Uterus (tissue), 4 donors: ENCODE data around the gene SPA17. TPM values are rescaled to one million over a fixed set of nuclear protein-coding genes. Genes with fewer than 3 reads are reported as not detected.

ENCODE experiments used
- DNase-seq, 2 donors: peaks; one replicate each; pipeline ENCODE4 v3.0.0-alpha.2; 2019 to 2020
- H3K27ac ChIP-seq, 2 donors: fragments of 200-600 bp; sonication (generic); 1 replicate in 1 of 2; 2 replicates in 1 of 2; pipeline ENCODE4 v1.5.1; 2016 to 2018
- H3K27me3 ChIP-seq, 2 donors: fragments of 200-600 bp; sonication (generic); one replicate each; pipeline ENCODE4 v1.5.1; 2018 to 2019; ENCODE audit warnings: control low read depth in 1 of 2
- H3K36me3 ChIP-seq, 2 donors: fragments of 200-600 bp; sonication (generic); one replicate each; pipeline ENCODE4 v1.5.1; 2019; ENCODE audit warnings: control low read depth in 1 of 2
- H3K4me1 ChIP-seq, 2 donors: fragments of 200-600 bp; sonication (generic); one replicate each; pipeline ENCODE4 v1.5.1; 2018 to 2019; ENCODE audit warnings: control low read depth in 1 of 2
- H3K4me3 ChIP-seq, 2 donors: fragments of 200-600 bp; sonication (generic); 1 replicate in 1 of 2; 2 replicates in 1 of 2; pipeline ENCODE4 v1.5.1; 2018 to 2019; ENCODE audit warnings: mild to moderate bottlenecking in 1 of 2
- H3K9me3 ChIP-seq, 2 donors: fragments of 200-600 bp; sonication (generic); one replicate each; pipeline ENCODE4 v1.5.1; 2019; ENCODE audit warnings: control low read depth in 1 of 2
- POLR2A ChIP-seq, 2 donors: fragments of 450-650 bp; IDR thresholded peaks; one replicate each; pipeline ENCODE4 v1.6.1; 2016; ENCODE audit warnings: antibody characterized with exemption in 2 of 2, mild to moderate bottlenecking in 1 of 2, moderate library complexity in 1 of 2
- intact Hi-C: fragments of 100-400 bp; cut with DNase I; formaldehyde crosslinking; loops from one replicate; pipeline ENCODE4 v1.15.1; 2023; ENCODE audit warnings: low total_unique reads
- total RNA-seq, 4 donors: library from RNA; depleted of rRNA in 3 of 4; stranded (reverse); fragments of >200 nt in 3 of 4; gene quantifications; one replicate each; pipeline versions ENCODE4 v1.1.0 to v1.2.4, GENCODE V29; 2014 to 2023
- TF ChIP-seq, protein P1 (sequence below), 4 experiments: fragments of 200-600 bp in 2 of 4; fragments of 450-650 bp in 2 of 4; sonication (generic) in 2 of 4; IDR thresholded peaks; one replicate each; pipeline ENCODE4 v1.5.1; 2016 to 2019; ENCODE audit warnings: antibody characterized with exemption in 4 of 4, mild to moderate bottlenecking in 2 of 4, moderate library complexity in 1 of 4
- donor health status: DM: yes; HTN: yes; CAD: no.

Gene SPA17
- total RNA-seq, 4 donors from 2014 or later, result 0.51 to 9.0 (median 2.7) TPM

DNA sequence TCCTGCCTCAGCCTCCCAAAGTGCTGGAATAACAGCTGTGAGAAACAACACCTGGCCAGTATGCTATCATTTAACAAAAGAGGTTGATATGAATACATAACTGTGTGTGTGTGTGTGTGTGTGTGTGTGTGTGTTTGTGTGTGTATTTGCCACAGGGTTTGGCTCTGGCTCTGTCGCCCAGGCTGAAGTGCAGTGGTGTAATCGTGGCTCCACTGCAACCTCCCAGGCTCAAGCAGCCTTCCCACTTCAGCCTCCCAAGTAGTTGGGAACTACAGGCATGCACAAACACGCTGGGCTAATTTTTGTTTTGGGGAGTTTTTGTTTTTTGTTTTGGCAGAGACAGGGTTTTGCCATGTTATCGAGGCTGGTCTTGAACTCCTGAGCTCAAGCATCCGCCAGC lies 4.7 kb downstream of the SPA17 start:
- Histone ChIP-seq H3K4me1 (peaks cover 0 to 5% of the 10 kb centered on the region in 2 donors), H3K9me3 (peaks cover 0 to 5% of the 10 kb centered on the region in 2 donors), H3K27ac (no peak overlapping the region), H3K36me3 (no peaks in the 10 kb centered on the region), H3K4me3 (no peak overlapping the region), H3K27me3 (no peaks in the 10 kb centered on the region)
- TF ChIP-seq POLR2A (IDR thresholded peaks at IDR 0.05), result no peak
- TF ChIP-seq, protein P1, sequence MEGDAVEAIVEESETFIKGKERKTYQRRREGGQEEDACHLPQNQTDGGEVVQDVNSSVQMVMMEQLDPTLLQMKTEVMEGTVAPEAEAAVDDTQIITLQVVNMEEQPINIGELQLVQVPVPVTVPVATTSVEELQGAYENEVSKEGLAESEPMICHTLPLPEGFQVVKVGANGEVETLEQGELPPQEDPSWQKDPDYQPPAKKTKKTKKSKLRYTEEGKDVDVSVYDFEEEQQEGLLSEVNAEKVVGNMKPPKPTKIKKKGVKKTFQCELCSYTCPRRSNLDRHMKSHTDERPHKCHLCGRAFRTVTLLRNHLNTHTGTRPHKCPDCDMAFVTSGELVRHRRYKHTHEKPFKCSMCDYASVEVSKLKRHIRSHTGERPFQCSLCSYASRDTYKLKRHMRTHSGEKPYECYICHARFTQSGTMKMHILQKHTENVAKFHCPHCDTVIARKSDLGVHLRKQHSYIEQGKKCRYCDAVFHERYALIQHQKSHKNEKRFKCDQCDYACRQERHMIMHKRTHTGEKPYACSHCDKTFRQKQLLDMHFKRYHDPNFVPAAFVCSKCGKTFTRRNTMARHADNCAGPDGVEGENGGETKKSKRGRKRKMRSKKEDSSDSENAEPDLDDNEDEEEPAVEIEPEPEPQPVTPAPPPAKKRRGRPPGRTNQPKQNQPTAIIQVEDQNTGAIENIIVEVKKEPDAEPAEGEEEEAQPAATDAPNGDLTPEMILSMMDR (IDR thresholded peaks at IDR 0.05), result no peak
- intact Hi-C loops, result no loop called here
- no peak for DNase-seq

DNA sequence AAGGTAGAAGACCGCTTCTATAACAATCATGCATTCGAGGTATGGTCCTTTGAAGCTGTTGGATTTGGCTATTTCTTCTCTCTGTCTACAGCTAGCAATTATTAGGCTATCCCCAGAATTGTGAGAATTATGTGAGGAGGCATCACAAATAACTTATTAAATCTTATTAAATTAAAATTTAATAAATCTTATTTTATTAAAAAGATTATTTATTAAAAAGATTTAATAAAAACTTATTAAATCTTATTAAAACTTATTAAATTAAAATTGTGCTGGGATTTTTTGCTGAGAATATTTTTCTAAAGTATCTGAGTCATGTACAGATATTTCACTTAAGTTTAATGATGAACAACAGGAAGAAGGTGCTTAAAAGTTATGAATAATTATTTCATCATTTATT lies 7.7 kb downstream of the SPA17 start:
- H3K4me3 ChIP-seq, result no peak overlapping the region
- peaks cover 0 to 5% of the 10 kb centered on the region in 2 donors for H3K9me3 ChIP-seq
- no peaks in the 10 kb centered on the region for H3K27me3 ChIP-seq
- no peak overlapping the region for H3K27ac ChIP-seq
- H3K4me1 ChIP-seq, result no peaks in the 10 kb centered on the region
- TF ChIP-seq, protein P1 (IDR thresholded peaks at IDR 0.05), result no peak
- no peak for TF ChIP-seq POLR2A (IDR thresholded peaks at IDR 0.05)
- no peaks in the 10 kb centered on the region for H3K36me3 ChIP-seq
- DNase-seq, result no peak
- intact Hi-C loops, result no loop called here

DNA sequence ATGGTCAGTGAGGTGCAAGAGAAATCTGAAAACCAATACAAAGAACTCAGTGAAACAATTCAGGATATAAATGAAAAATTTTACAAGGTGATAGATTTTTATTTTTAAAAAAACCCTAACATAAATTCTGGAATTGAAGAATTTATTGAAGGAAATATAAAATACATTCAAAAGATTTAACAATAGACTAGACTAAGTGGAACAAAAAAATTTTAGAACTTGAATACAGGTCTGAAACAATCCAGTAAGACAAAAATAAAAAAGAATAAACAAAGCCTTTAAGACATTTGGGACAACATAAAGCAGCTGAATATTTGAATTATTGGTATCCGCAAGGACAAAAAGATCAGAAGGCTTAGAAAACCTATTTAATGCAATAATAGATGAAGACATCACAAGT lies 8.7 kb downstream of the SPA17 start:
- peaks cover 0 to 5% of the 10 kb centered on the region in 2 donors for H3K9me3 ChIP-seq
- H3K27ac ChIP-seq, result no peak overlapping the region
- intact Hi-C loops, result no loop called here
- H3K4me1 ChIP-seq, result no peaks in the 10 kb centered on the region
- no peak for TF ChIP-seq POLR2A (IDR thresholded peaks at IDR 0.05)
- TF ChIP-seq, protein P1 (IDR thresholded peaks at IDR 0.05), result no peak
- H3K36me3 ChIP-seq, result no peaks in the 10 kb centered on the region
- no peak overlapping the region for H3K4me3 ChIP-seq
- no peak for DNase-seq
- no peaks in the 10 kb centered on the region for H3K27me3 ChIP-seq

DNA sequence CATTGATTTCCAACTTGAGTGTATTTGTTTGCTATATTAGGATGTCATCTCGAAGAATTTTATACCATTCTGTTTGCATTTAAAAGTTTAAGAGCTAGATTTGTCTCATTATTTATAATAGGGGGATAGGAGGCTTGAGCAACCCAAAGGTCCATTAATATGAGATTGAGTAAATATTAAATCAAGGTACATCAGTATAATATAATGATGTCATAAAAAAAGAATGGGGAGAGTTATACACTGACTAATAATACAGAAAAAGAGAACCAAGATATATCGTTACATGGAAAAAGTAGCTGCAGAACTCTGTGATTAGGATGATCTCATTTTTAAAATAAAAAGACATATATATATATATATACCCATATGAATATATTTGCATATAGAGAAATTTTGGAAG lies 19.4 kb downstream of the SPA17 start:
- intact Hi-C loops, result no loop called here

DNA sequence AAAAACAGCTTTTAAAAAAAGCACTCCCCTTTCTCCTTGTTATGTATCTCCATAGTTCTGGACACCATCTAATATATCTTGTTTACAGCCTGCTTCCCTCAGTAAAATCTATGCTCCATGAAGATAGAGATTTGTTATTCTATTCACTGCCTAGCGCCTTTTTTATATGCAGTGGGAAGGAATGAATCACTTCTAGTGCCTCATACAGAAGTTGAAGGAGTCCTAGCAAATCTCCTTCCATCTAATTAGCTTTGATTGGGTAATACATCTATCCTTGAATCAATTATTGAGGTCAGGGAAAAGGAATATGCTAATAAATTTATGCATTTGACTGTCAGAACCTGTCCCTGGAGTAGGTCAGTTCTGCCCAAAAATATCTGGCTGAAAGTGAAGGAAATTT lies 25.8 kb downstream of the SPA17 start:
- Histone ChIP-seq H3K9me3 (no peaks in the 10 kb centered on the region), H3K27ac (no peak overlapping the region), H3K36me3 (no peaks in the 10 kb centered on the region), H3K27me3 (no peaks in the 10 kb centered on the region), H3K4me1 (no peaks in the 10 kb centered on the region), H3K4me3 (no peak overlapping the region)
- DNase-seq, result no peak
- intact Hi-C loops, result no loop called here
- TF ChIP-seq POLR2A (IDR thresholded peaks at IDR 0.05), result no peak
- TF ChIP-seq, protein P1 (IDR thresholded peaks at IDR 0.05), result no peak

More for the DNA sequence above, 19.4 kb downstream of the SPA17 start:
- no peak overlapping the region for H3K27ac ChIP-seq
- H3K4me1 ChIP-seq, result no peaks in the 10 kb centered on the region
- no peak overlapping the region for H3K4me3 ChIP-seq
- TF ChIP-seq POLR2A (IDR thresholded peaks at IDR 0.05), result no peak
- TF ChIP-seq, protein P1 (IDR thresholded peaks at IDR 0.05), result no peak
- H3K27me3 ChIP-seq, result no peaks in the 10 kb centered on the region
- H3K9me3 ChIP-seq, result no peaks in the 10 kb centered on the region
- H3K36me3 ChIP-seq, result no peaks in the 10 kb centered on the region
- no peak for DNase-seq
